ENCODE measurements around the gene THAP8. TPM values are rescaled to one million over a fixed set of nuclear protein-coding genes. Genes with fewer than 3 reads are reported as not detected.

The THAP8 gene
- total and polyA plus RNA-seq, 2 of the 13 experiments (the other 11 are each of a cell fraction or from before 2014, with no cell fraction given): 1.7 to 3.7 TPM

DNA sequence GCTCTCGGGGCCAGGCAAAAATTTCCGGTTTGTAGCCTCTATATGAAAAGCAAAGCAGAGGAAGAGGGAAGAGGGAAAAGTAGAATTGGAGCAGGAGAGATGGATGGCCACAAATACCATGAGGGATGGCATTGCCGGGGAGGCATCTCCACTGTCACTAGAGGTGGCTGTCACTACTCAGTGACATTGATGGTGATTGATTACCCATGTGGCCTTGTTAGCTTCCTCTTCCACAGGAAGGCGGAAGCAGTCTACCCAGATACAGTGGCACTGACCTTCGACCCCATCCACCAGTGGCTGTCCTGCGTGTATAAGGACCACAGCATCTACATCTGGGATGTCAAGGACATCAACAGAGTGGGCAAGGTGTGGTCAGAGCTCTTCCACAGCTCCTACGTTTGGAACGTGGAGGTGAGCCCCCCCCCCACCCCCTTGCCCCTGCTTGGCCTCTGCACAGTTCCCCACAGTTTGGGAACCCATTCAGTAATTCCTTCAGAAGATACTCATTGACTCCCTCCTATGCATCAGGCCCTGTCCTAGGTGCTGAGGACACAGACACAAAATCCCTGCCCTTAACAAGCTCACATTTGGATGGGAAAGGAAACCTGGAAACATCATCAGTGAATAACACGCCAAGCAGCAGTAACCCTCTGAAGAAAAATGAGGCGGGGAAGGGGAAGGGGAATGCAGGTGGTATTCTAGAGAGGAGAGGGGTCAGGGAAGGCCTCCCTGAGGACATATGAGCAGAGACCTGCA is 19.2 kb upstream of the THAP8 start (continued):
- TF ChIP-seq TFDP2 (CRISPR knock-in tag; IDR thresholded peaks at IDR 0.05): no peak
- TF ChIP-seq ZNF746 (CRISPR knock-in tag; IDR thresholded peaks at IDR 0.05): no peak
- no peak for TF ChIP-seq ZNF614 (CRISPR knock-in tag; IDR thresholded peaks at IDR 0.05; ENCODE audit: borderline replicate concordance)
- TF ChIP-seq RARG (CRISPR knock-in tag; IDR thresholded peaks at IDR 0.05; ENCODE audit: low read depth): no peak
- peak; percentile 99 for TF ChIP-seq HOXA5 (CRISPR knock-in tag; IDR thresholded peaks at IDR 0.05)
- TF ChIP-seq RFX5 (IDR thresholded peaks at IDR 0.05; ENCODE audit: low read depth, low read length): 0 out of 2 replicates have a peak, but pooled peaks have one; percentile 41
- TF ChIP-seq REST (IDR thresholded peaks at IDR 0.05; ENCODE audit: borderline replicate concordance in 1 of 2, low read depth in 1 of 2, low read length in 2 of 2): peak in 1 of 2 experiments; percentile 69; a peak in 1 of 4 replicates
- TF ChIP-seq SALL1 (CRISPR knock-in tag; IDR thresholded peaks at IDR 0.05): no peak
